Liver (tissue), 9 donors: ENCODE data around the gene CORO2B. TPM values are rescaled to one million over a fixed set of nuclear protein-coding genes. Genes with fewer than 3 reads are reported as not detected.

Experiments
- DNase-seq: peaks from one replicate; pipeline ENCODE4 v3.0.0-alpha.2; 2017; ENCODE audit warnings: low spot score
- H3K27ac ChIP-seq, 2 donors: one replicate each; pipeline ENCODE4 v1.7.0; 2013; ENCODE audit warnings: inconsistent platforms in 2 of 2, low read length in 2 of 2, control low read depth in 1 of 2, low read depth in 1 of 2, mild to moderate bottlenecking in 1 of 2
- H3K27me3 ChIP-seq, 4 donors: one replicate each; pipeline versions ENCODE4 v1.6.1 to v1.7.0; 2013; ENCODE audit warnings: low read length in 3 of 4, inconsistent platforms in 1 of 4, mild to moderate bottlenecking in 1 of 4, moderate library complexity in 1 of 4; ENCODE audit not compliant: control insufficient read depth in 4 of 4, insufficient read depth in 4 of 4
- H3K36me3 ChIP-seq, 4 donors: one replicate each; pipeline versions ENCODE4 v1.6.1 to v1.7.0; 2013; ENCODE audit warnings: low read length in 3 of 4, mild to moderate bottlenecking in 3 of 4, low read depth in 1 of 4, moderate library complexity in 1 of 4; ENCODE audit not compliant: control insufficient read depth in 4 of 4, insufficient read depth in 3 of 4
- H3K4me1 ChIP-seq, 4 donors: one replicate each; pipeline versions ENCODE4 v1.6.1 to v1.7.0; 2013; ENCODE audit warnings: low read length in 3 of 4, mild to moderate bottlenecking in 3 of 4, moderate library complexity in 1 of 4; ENCODE audit not compliant: control insufficient read depth in 4 of 4, insufficient read depth in 4 of 4
- H3K4me3 ChIP-seq, 3 donors: one replicate each; pipeline versions ENCODE4 v1.6.1 to v1.7.0; 2013; ENCODE audit warnings: low read length in 3 of 3, control low read depth in 1 of 3, low read depth in 1 of 3, mild to moderate bottlenecking in 1 of 3
- H3K9ac ChIP-seq, 2 donors: one replicate each; pipeline ENCODE4 v1.7.0; 2013; ENCODE audit warnings: low read length in 2 of 2, mild to moderate bottlenecking in 2 of 2, moderate library complexity in 2 of 2, control low read depth in 1 of 2, low read depth in 1 of 2
- H3K9me3 ChIP-seq, 4 donors: one replicate each; pipeline versions ENCODE4 v1.6.1 to v1.7.0; 2013; ENCODE audit warnings: low read length in 3 of 4; ENCODE audit not compliant: control insufficient read depth in 4 of 4
- ATF3 ChIP-seq: IDR thresholded peaks from 2 replicates; pipeline ENCODE4 v1.6.1; 2016; ENCODE audit warnings: antibody characterized with exemption
- CTCF ChIP-seq: fragments of 150-350 bp; IDR thresholded peaks from 2 replicates; pipeline ENCODE4 v1.5.1; 2017; ENCODE audit warnings: improper control_type of control experiment, low read depth, low read length; ENCODE audit not compliant: missing input control
- FOXA2 ChIP-seq: IDR thresholded peaks from 2 replicates; pipeline ENCODE4 v1.6.1; 2016; ENCODE audit warnings: antibody characterized with exemption
- HNF4A ChIP-seq, 2 donors: conservative IDR thresholded peaks; 2 replicates each; pipeline ENCODE4 v1.6.1; 2016; ENCODE audit warnings: antibody characterized with exemption in 2 of 2, mild to moderate bottlenecking in 2 of 2
- HNF4G ChIP-seq: IDR thresholded peaks from 2 replicates; pipeline ENCODE4 v1.6.1; 2016; ENCODE audit warnings: antibody characterized with exemption
- MAX ChIP-seq: IDR thresholded peaks from 2 replicates; pipeline ENCODE4 v1.6.1; 2016; ENCODE audit warnings: antibody characterized with exemption
- RXRA ChIP-seq, 2 donors: IDR thresholded peaks; 2 replicates each; pipeline ENCODE4 v1.6.1; 2017 to 2018; ENCODE audit warnings: antibody characterized with exemption in 2 of 2, mild to moderate bottlenecking in 1 of 2
- SP1 ChIP-seq: IDR thresholded peaks from 2 replicates; pipeline ENCODE4 v1.6.1; 2018; ENCODE audit warnings: antibody characterized with exemption, mild to moderate bottlenecking
- YY1 ChIP-seq: IDR thresholded peaks from 2 replicates; pipeline ENCODE4 v1.6.1; 2016; ENCODE audit warnings: antibody characterized with exemption, mild to moderate bottlenecking
- ZBTB33 ChIP-seq: IDR thresholded peaks from 2 replicates; pipeline ENCODE4 v1.6.1; 2016; ENCODE audit warnings: antibody characterized with exemption
- WGBS: extraction: QIAGEN DNeasy Blood & Tissue Kit; methylation state at CpG from one replicate; pipeline ENCODE4 v1.1.7; 2013; 5-methylcytosine and 5-hydroxymethylcytosine counted together
- polyA plus RNA-seq, 2 donors: library from polyadenylated mRNA; stranded (reverse) in 1 of 2; unstranded in 1 of 2; fragments of 200-250 nt in 1 of 2; fragments of >200 nt in 1 of 2; fragmentation: Nextera tagmentation in 1 of 2; extraction: Ambion mirVana in 1 of 2; gene quantifications; one replicate each; pipeline versions ENCODE4 v1.2.1 to v1.2.3, GENCODE V29; 2013 to 2015
- total RNA-seq, 2 donors: library from RNA; depleted of rRNA; stranded (reverse); fragments of >200 nt; gene quantifications; one replicate each; pipeline ENCODE4 v1.2.3, GENCODE V29; 2014
- donor health status: healthy.
- donor health status: healthy.
- donor health status: healthy.
- donor health status: healthy.
- donor health status: healthy.

CORO2B gene
- total and polyA plus RNA-seq, 4 donors = 0.15 to 0.65 (median 0.52) TPM

GRCh38 chr15:68618394-68618793, 39.6 kb downstream of the CORO2B start:
- Histone ChIP-seq H3K9ac (no peak overlapping the region), H3K27me3 (no peaks in the 10 kb centered on the region), H3K4me1 (peaks cover 2 to 16% (median 9%) of the 10 kb centered on the region in 4 donors), H3K9me3 (no peaks in the 10 kb centered on the region), H3K4me3 (no peak overlapping the region), H3K36me3 (no peaks in the 10 kb centered on the region), H3K27ac (no peak overlapping the region)
- peak; percentile 22 for TF ChIP-seq YY1
- TF ChIP-seq MAX = peak; percentile 29
- no peak for TF ChIP-seq CTCF
- WGBS = 23% methylated on average over 4 of the region's 4 CpGs
- DNase-seq = no peak

GRCh38 chr15:68618908-68619698, 40.3 kb downstream of the CORO2B start:
- 63% methylated on average over 4 of the region's 4 CpGs for WGBS
- Histone ChIP-seq H3K27ac (no peak overlapping the region), H3K4me1 (peaks cover 2 to 16% (median 9%) of the 10 kb centered on the region in 4 donors), H3K4me3 (no peak overlapping the region), H3K27me3 (no peaks in the 10 kb centered on the region), H3K9me3 (no peaks in the 10 kb centered on the region), H3K9ac (no peak overlapping the region), H3K36me3 (no peaks in the 10 kb centered on the region)
- TF ChIP-seq FOXA2 (no peak), ATF3 (no peak), SP1 (no peak), HNF4G (no peak), ZBTB33 (no peak), HNF4A (conservative IDR thresholded peaks at IDR 0.05) (no peak)
- no peak for DNase-seq

- H3K9me3 ChIP-seq = no peaks in the 10 kb centered on the region
- TF ChIP-seq HNF4A (conservative IDR thresholded peaks at IDR 0.05) (peak in 1 of 2 donors; percentile 33), MAX (no peak), RXRA (IDR thresholded peaks at IDR 0.05) (peak in 1 of 2 donors; percentile 48)
- H3K9ac ChIP-seq = no peak overlapping the region
- no peak overlapping the region for H3K4me3 ChIP-seq
- 75% methylated on average over 19 of the region's 19 CpGs for WGBS
- H3K4me1 ChIP-seq = peaks cover 2 to 16% (median 9%) of the 10 kb centered on the region in 4 donors
- H3K27me3 ChIP-seq = no peaks in the 10 kb centered on the region
- H3K36me3 ChIP-seq = no peaks in the 10 kb centered on the region
- peak overlapping the region; percentile 47 to 59 for H3K27ac ChIP-seq
- peak; percentile 50 for DNase-seq
These were observed 42.1 kb downstream of the CORO2B start for GRCh38 chr15:68620721-68621527.
